B cell (primary cell): ENCODE data around the gene NCSTN. TPM values are rescaled to one million over a fixed set of nuclear protein-coding genes. Genes with fewer than 3 reads are reported as not detected.

Experiments used
- ATAC-seq: fragments of 200-7000 bp; cut with Tn5 transposase; one replicate; pipeline ENCODE4 v1.10.0; 2021; ENCODE audit warnings: low read depth, mild to moderate bottlenecking, moderate number of reproducible peaks, moderate library complexity
- CTCF ChIA-PET: fragments of 350-600 bp; sonication (Branson Sonifier 250); formaldehyde crosslinking; loops from one replicate; lab custom pipeline; 2021; ENCODE audit warnings: antibody characterized with exemption, inconsistent platforms; lab: Charles Lee
- POLR2A ChIA-PET: fragments of 350-600 bp; sonication (Branson Sonifier 250); formaldehyde crosslinking; loops from one replicate; lab custom pipeline; 2021; ENCODE audit warnings: antibody characterized with exemption; lab: Charles Lee
- DNase-seq: peaks from one replicate; pipeline ENCODE4 v3.0.0; 2013
- H2AFZ ChIP-seq: 2 replicates; pipeline ENCODE4 v1.6.1; 2012; ENCODE audit warnings: mild to moderate bottlenecking, low read depth, low read length; ENCODE audit not compliant: insufficient read depth, poor library complexity, severe bottlenecking
- H3K27ac ChIP-seq, 2 donors: 1 replicate in 1 of 2; 2 replicates in 1 of 2; pipeline ENCODE4 v1.5.1; 2012 to 2013; ENCODE audit warnings: low read length in 2 of 2, mild to moderate bottlenecking in 2 of 2, moderate library complexity in 1 of 2
- H3K27me3 ChIP-seq, 4 experiments: fragments of 200-600 bp in 1 of 4; sonication (generic) in 1 of 4; replicated peaks in 1 of 4; 1 replicate in 2 of 4; 2 replicates in 2 of 4; pipeline versions ENCODE4 v1.6.1 to v1.7.0; 2013 to 2016; ENCODE audit warnings: low read length in 3 of 4, mild to moderate bottlenecking in 2 of 4, mixed read lengths in 1 of 4, moderate library complexity in 1 of 4; ENCODE audit not compliant: insufficient read depth in 4 of 4, control insufficient read depth in 3 of 4; ENCODE audit errors: control extremely low read depth in 1 of 4
- H3K36me3 ChIP-seq, 2 experiments: replicated peaks in 1 of 2; 1 replicate in 1 of 2; 2 replicates in 1 of 2; pipeline versions ENCODE4 v1.6.1 to v1.7.1; 2013; ENCODE audit warnings: low read length in 1 of 2; ENCODE audit not compliant: insufficient read depth in 2 of 2, control insufficient read depth in 1 of 2; ENCODE audit errors: control extremely low read depth in 1 of 2, extremely low read depth in 1 of 2
- H3K4me1 ChIP-seq, 2 donors: fragments of 200-600 bp in 1 of 2; sonication (generic) in 1 of 2; 1 replicate in 1 of 2; 2 replicates in 1 of 2; pipeline versions ENCODE4 v1.5.1 to v1.6.1; 2013 to 2017; ENCODE audit warnings: low read length in 2 of 2; ENCODE audit not compliant: control insufficient read depth in 2 of 2, insufficient read depth in 2 of 2
- H3K4me2 ChIP-seq: replicated peaks from 2 replicates; pipeline ENCODE3; 2012; ENCODE audit warnings: mild to moderate bottlenecking, low read depth, low read length; ENCODE audit not compliant: poor library complexity, severe bottlenecking
- H3K4me3 ChIP-seq, 5 experiments: fragments of 200-600 bp in 1 of 5; sonication (generic) in 1 of 5; 1 replicate in 3 of 5; 2 replicates in 2 of 5; pipeline versions ENCODE4 v1.5.1 to v1.7.0; 2011 to 2016; ENCODE audit warnings: low read length in 4 of 5, mild to moderate bottlenecking in 4 of 5, low read depth in 2 of 5, control low read depth in 1 of 5, moderate library complexity in 1 of 5; ENCODE audit not compliant: insufficient read depth in 1 of 5; ENCODE audit errors: control extremely low read depth in 1 of 5, extremely low read depth in 1 of 5
- H3K79me2 ChIP-seq: fragments of 200-600 bp; sonication (generic); one replicate; pipeline ENCODE4 v1.6.0; 2016; ENCODE audit warnings: low read length; ENCODE audit not compliant: control insufficient read depth, insufficient read depth
- H3K9ac ChIP-seq: fragments of 200-600 bp; sonication (generic); 2 replicates; pipeline ENCODE4 v1.6.1; 2017; ENCODE audit warnings: mild to moderate bottlenecking, low read length, moderate library complexity
- H3K9me3 ChIP-seq, 3 donors: one replicate each; pipeline versions ENCODE4 v1.6.1 to v1.7.1; 2013; ENCODE audit warnings: low read length in 2 of 3; ENCODE audit not compliant: control insufficient read depth in 2 of 3, insufficient read depth in 1 of 3; ENCODE audit errors: control extremely low read depth in 1 of 3
- H4K20me1 ChIP-seq: 2 replicates; pipeline ENCODE4 v1.6.0; 2012; ENCODE audit warnings: mild to moderate bottlenecking, low read length; ENCODE audit not compliant: insufficient read depth, control insufficient read depth, poor library complexity, severe bottlenecking
- H3K27ac Mint-ChIP-seq: one replicate; pipeline ENCODE4 v1.8.0; 2021; ENCODE audit warnings: mixed read lengths
- H3K27me3 Mint-ChIP-seq: one replicate; pipeline ENCODE4 v1.8.0; 2021; ENCODE audit warnings: mixed read lengths
- H3K4me1 Mint-ChIP-seq: one replicate; pipeline ENCODE4 v1.8.0; 2021; ENCODE audit warnings: mixed read lengths
- H3K4me3 Mint-ChIP-seq: one replicate; pipeline ENCODE4 v1.8.0; 2021; ENCODE audit warnings: mixed read lengths
- H3K9me3 Mint-ChIP-seq: one replicate; pipeline ENCODE4 v1.8.0; 2022; ENCODE audit warnings: mixed read lengths; ENCODE audit not compliant: insufficient read depth
- EZH2 ChIP-seq: IDR thresholded peaks from 2 replicates; pipeline ENCODE4 v1.6.1; 2012; ENCODE audit warnings: borderline replicate concordance, low read depth, mild to moderate bottlenecking, moderate library complexity, low read length; ENCODE audit not compliant: insufficient read depth, poor library complexity, severe bottlenecking
- WGBS: methylation state at CpG from one replicate; pipeline ENCODE4 v1.1.5; 2013; ENCODE audit warnings: missing lambda C conversion rate; ENCODE audit not compliant: insufficient coverage; 5-methylcytosine and 5-hydroxymethylcytosine counted together
- intact Hi-C: fragments of 100-400 bp; cut with micrococcal nuclease; formaldehyde crosslinking; loops from one replicate; pipeline ENCODE4 v1.10.0; 2022
- polyA plus RNA-seq: library from polyadenylated mRNA; depleted of rRNA; stranded (reverse); fragments of >200 nt; gene quantifications from 2 replicates; pipeline ENCODE4 v1.2.3, GENCODE V29; 2012
- total RNA-seq, 2 donors: library from RNA; stranded (reverse); fragments of 120-200 nt in 1 of 2; gene quantifications; 1 replicate in 1 of 2; 2 replicates in 1 of 2; pipeline versions ENCODE4 v1.2.3 to v1.2.4, GENCODE V29; 2013 to 2022
- TF ChIP-seq, protein P1 (sequence below): fragments of 200-600 bp; IDR thresholded peaks from one replicate; pipeline ENCODE4 v1.8.0; 2022; ENCODE audit warnings: antibody characterized with exemption, mild to moderate bottlenecking

Gene NCSTN
- total and polyA plus RNA-seq, 2 donors (not counting 1 experiment from before 2014, with no cell fraction given), result 95.1 to 110 TPM

DNA sequence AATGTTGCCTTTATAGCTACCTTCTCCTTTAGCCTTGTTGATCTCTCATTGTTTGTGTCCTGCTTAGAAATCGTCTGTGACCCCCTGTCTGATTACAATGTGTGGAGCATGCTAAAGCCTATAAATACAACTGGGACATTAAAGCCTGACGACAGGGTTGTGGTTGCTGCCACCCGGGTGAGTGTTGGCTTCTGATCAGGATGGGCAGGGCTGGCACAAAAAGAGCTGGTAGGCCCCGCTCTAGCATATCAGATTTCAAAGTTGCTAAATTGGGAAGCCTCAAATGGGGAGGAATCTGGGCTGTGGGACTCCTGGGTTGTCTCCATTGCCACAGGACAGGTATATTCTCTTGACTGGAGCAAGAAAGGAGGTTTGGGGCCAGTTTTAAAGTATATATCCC lies 8.4 kb downstream of the NCSTN start:
- H3K27me3 ChIP-seq, result no peaks in the 10 kb centered on the region
- peaks cover 16% of the 10 kb centered on the region for H3K4me1 Mint-ChIP-seq
- H3K36me3 ChIP-seq, result peaks cover 8 to 87% of the 10 kb centered on the region in 2 experiments
- H3K4me1 ChIP-seq, result peaks cover 13% of the 10 kb centered on the region in 2 donors
- DNase-seq (no peak), ATAC-seq (no peak)
- TF ChIP-seq EZH2, result no peak
- TF ChIP-seq, protein P1, sequence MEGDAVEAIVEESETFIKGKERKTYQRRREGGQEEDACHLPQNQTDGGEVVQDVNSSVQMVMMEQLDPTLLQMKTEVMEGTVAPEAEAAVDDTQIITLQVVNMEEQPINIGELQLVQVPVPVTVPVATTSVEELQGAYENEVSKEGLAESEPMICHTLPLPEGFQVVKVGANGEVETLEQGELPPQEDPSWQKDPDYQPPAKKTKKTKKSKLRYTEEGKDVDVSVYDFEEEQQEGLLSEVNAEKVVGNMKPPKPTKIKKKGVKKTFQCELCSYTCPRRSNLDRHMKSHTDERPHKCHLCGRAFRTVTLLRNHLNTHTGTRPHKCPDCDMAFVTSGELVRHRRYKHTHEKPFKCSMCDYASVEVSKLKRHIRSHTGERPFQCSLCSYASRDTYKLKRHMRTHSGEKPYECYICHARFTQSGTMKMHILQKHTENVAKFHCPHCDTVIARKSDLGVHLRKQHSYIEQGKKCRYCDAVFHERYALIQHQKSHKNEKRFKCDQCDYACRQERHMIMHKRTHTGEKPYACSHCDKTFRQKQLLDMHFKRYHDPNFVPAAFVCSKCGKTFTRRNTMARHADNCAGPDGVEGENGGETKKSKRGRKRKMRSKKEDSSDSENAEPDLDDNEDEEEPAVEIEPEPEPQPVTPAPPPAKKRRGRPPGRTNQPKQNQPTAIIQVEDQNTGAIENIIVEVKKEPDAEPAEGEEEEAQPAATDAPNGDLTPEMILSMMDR, result no peak
- H3K27me3 Mint-ChIP-seq, result no peaks in the 10 kb centered on the region
- H3K79me2 ChIP-seq, result peaks cover 24% of the 10 kb centered on the region
- H4K20me1 ChIP-seq, result peaks cover 6% of the 10 kb centered on the region
- no peak overlapping the region for H3K4me2 ChIP-seq
- H3K9me3 ChIP-seq, result no peaks in the 10 kb centered on the region
- ChIA-PET POLR2A (no interaction called here), CTCF (interaction anchor here (1.0 to 5.8 kb wide), 3 partner anchors 25 to 258 kb away, joined by 3 to 79 read pairs (median 4); no protein-coding TSS in a partner anchor)
- H3K9me3 Mint-ChIP-seq, result no peaks in the 10 kb centered on the region
- no peak overlapping the region for H3K4me3 Mint-ChIP-seq
- 91% methylated on average over 4 of the region's 4 CpGs for WGBS
- H3K27ac Mint-ChIP-seq, result no peak overlapping the region
- no peak overlapping the region for H2AFZ ChIP-seq
- no peak overlapping the region for H3K4me3 ChIP-seq
- intact Hi-C loops, result no loop called here
- H3K9ac ChIP-seq, result no peak overlapping the region
- no peak overlapping the region for H3K27ac ChIP-seq

- no peaks in the 10 kb centered on the region for H3K27me3 ChIP-seq
- Mint-ChIP-seq H3K27me3 (no peaks in the 10 kb centered on the region), H3K4me1 (peaks cover 6% of the 10 kb centered on the region), H3K4me3 (no peak overlapping the region), H3K9me3 (no peaks in the 10 kb centered on the region), H3K27ac (no peak overlapping the region)
- H3K4me1 ChIP-seq, result peaks cover 4% of the 10 kb centered on the region in 2 donors
- H3K4me2 ChIP-seq, result no peak overlapping the region
- ChIA-PET POLR2A (no interaction called here), CTCF (interaction anchor here (0.8 to 5.8 kb wide), 6 partner anchors 13 to 258 kb away, joined by 3 to 79 read pairs (median 5); no protein-coding TSS in a partner anchor)
- no peak for ATAC-seq
- no peak overlapping the region for H3K4me3 ChIP-seq
- no peak overlapping the region for H2AFZ ChIP-seq
- H3K9ac ChIP-seq, result no peak overlapping the region
- TF ChIP-seq EZH2, result no peak
- TF ChIP-seq, protein P1, result no peak
- intact Hi-C loops, result no loop called here
- no peak for DNase-seq
- peaks cover 19% of the 10 kb centered on the region for H3K79me2 ChIP-seq
- no peak overlapping the region for H3K27ac ChIP-seq
- no peaks in the 10 kb centered on the region for H3K9me3 ChIP-seq
- H3K36me3 ChIP-seq, result peaks cover 8 to 90% of the 10 kb centered on the region in 2 experiments
- peaks cover 6% of the 10 kb centered on the region for H4K20me1 ChIP-seq
- WGBS, result 85% methylated on average over 4 of the region's 8 CpGs
Observed at GRCh38 chr1:160352555-160352954, 9.4 kb downstream of the NCSTN start.
